Endodermal cell (in vitro differentiated cells): Measurements from ENCODE around the gene USP6NL. TPM values are rescaled to one million over a fixed set of nuclear protein-coding genes. Genes with fewer than 3 reads are reported as not detected.

Experiments
- DNase-seq: peaks from one replicate; pipeline ENCODE4 v3.0.0-alpha.2; 2017
- H3K27ac ChIP-seq: 2 replicates; pipeline ENCODE4 v1.5.1; 2013; ENCODE audit warnings: mild to moderate bottlenecking, low read depth, low read length, moderate library complexity
- H3K27me3 ChIP-seq: 2 replicates; pipeline ENCODE4 v1.6.1; 2013; ENCODE audit warnings: mild to moderate bottlenecking, low read length, moderate library complexity; ENCODE audit not compliant: insufficient read depth, control insufficient read depth, poor library complexity, severe bottlenecking
- H3K36me3 ChIP-seq: 2 replicates; pipeline ENCODE4 v1.7.0; 2013; ENCODE audit warnings: mild to moderate bottlenecking, low read length, moderate library complexity; ENCODE audit not compliant: control insufficient read depth, insufficient read depth
- H3K4me1 ChIP-seq: one replicate; pipeline ENCODE4 v1.7.0; 2013; ENCODE audit warnings: low read length; ENCODE audit not compliant: control insufficient read depth, insufficient read depth
- H3K4me3 ChIP-seq: 2 replicates; pipeline ENCODE4 v1.5.1; 2013; ENCODE audit warnings: mild to moderate bottlenecking, low read length, moderate library complexity
- H3K9ac ChIP-seq: 2 replicates; pipeline ENCODE4 v1.6.1; 2013; ENCODE audit warnings: mild to moderate bottlenecking, low read length, moderate library complexity; ENCODE audit not compliant: poor library complexity, severe bottlenecking; ENCODE audit errors: extremely low read depth
- H3K9me3 ChIP-seq: 2 replicates; pipeline ENCODE4 v1.6.1; 2013; ENCODE audit warnings: mild to moderate bottlenecking, low read length, moderate library complexity; ENCODE audit not compliant: control insufficient read depth
- H3K27ac Mint-ChIP-seq: 2 replicates; pipeline ENCODE4 v1.8.0; 2020; ENCODE audit warnings: mixed read lengths
- H3K27me3 Mint-ChIP-seq: 2 replicates; pipeline ENCODE4 v1.8.0; 2021; ENCODE audit warnings: mild to moderate bottlenecking, mixed read lengths; ENCODE audit not compliant: insufficient read depth
- H3K36me3 Mint-ChIP-seq: 2 replicates; pipeline ENCODE4 v1.8.0; 2020; ENCODE audit warnings: low read depth, mixed read lengths
- H3K4me1 Mint-ChIP-seq: 2 replicates; pipeline ENCODE4 v1.8.0; 2020; ENCODE audit warnings: mixed read lengths
- H3K4me3 Mint-ChIP-seq: 2 replicates; pipeline ENCODE4 v1.8.0; 2020; ENCODE audit warnings: mild to moderate bottlenecking, moderate library complexity, mixed read lengths
- H3K9me3 Mint-ChIP-seq: 2 replicates; pipeline ENCODE4 v1.8.0; 2020; ENCODE audit warnings: mild to moderate bottlenecking, mixed read lengths
- CTCF ChIP-seq: fragments of 200-600 bp; sonication (generic); conservative IDR thresholded peaks from 2 replicates; pipeline ENCODE4 v1.5.0; 2021; ENCODE audit warnings: antibody characterized with exemption, mild to moderate bottlenecking
- WGBS, 2 experiments: methylation state at CpG; one replicate each; pipeline versions ENCODE4 v1.1.5 to v1.1.7; 2013; ENCODE audit warnings: missing lambda C conversion rate in 2 of 2, mixed read lengths in 1 of 2; ENCODE audit not compliant: insufficient coverage in 1 of 2, insufficient read length in 1 of 2; 5-methylcytosine and 5-hydroxymethylcytosine counted together
- total RNA-seq, 2 donors: library from RNA; stranded (reverse); fragmentation: NEBNext Ultra II Directional in 1 of 2; extraction: Animal tissue kit (Norgen Biotek cat#: 25700) in 1 of 2; gene quantifications; 2 replicates in 1 of 2; 3 replicates in 1 of 2; pipeline ENCODE4 v1.2.1, GENCODE V29; 2021

USP6NL gene
- total RNA-seq, 2 donors from 2014 or later, result 20.6 to 22.9 TPM

GRCh38 chr10:11435581-11435981, 175.9 kb downstream of the USP6NL start:
- Histone ChIP-seq H3K27me3 (no peaks in the 10 kb centered on the region), H3K27ac (no peak overlapping the region), H3K4me3 (no peak overlapping the region), H3K9me3 (no peaks in the 10 kb centered on the region), H3K4me1 (no peaks in the 10 kb centered on the region), H3K36me3 (no peaks in the 10 kb centered on the region), H3K9ac (no peak overlapping the region)
- H3K9me3 Mint-ChIP-seq, result no peaks in the 10 kb centered on the region
- no peak for TF ChIP-seq CTCF
- no peak overlapping the region for H3K27ac Mint-ChIP-seq
- no peaks in the 10 kb centered on the region for H3K36me3 Mint-ChIP-seq
- DNase-seq, result peak; percentile 59
- 33 to 57% methylated on average over 3 to 9 of the region's 9 CpGs for WGBS, 2 experiments
- no peaks in the 10 kb centered on the region for H3K27me3 Mint-ChIP-seq
- no peak overlapping the region for H3K4me3 Mint-ChIP-seq
- peaks cover 10% of the 10 kb centered on the region for H3K4me1 Mint-ChIP-seq

GRCh38 chr10:11434324-11434723, 177.1 kb downstream of the USP6NL start:
- H3K36me3 ChIP-seq, result no peaks in the 10 kb centered on the region
- Mint-ChIP-seq H3K36me3 (no peaks in the 10 kb centered on the region), H3K4me1 (peaks cover 10% of the 10 kb centered on the region), H3K27me3 (no peaks in the 10 kb centered on the region), H3K4me3 (no peak overlapping the region), H3K9me3 (peaks cover 5% of the 10 kb centered on the region), H3K27ac (no peak overlapping the region)
- no peak overlapping the region for H3K9ac ChIP-seq
- TF ChIP-seq CTCF, result peak; percentile 81
- H3K9me3 ChIP-seq, result no peaks in the 10 kb centered on the region
- no peak overlapping the region for H3K4me3 ChIP-seq
- no peaks in the 10 kb centered on the region for H3K27me3 ChIP-seq
- no peak overlapping the region for H3K27ac ChIP-seq
- DNase-seq, result peak; percentile 65
- H3K4me1 ChIP-seq, result no peaks in the 10 kb centered on the region
- WGBS, 2 experiments, result 58 to 71% methylated on average over 2 of the region's 2 CpGs

- H3K27ac ChIP-seq, result no peak overlapping the region
- TF ChIP-seq CTCF, result no peak
- H3K9ac ChIP-seq, result no peak overlapping the region
- no peak overlapping the region for H3K4me3 ChIP-seq
- H3K4me1 ChIP-seq, result no peaks in the 10 kb centered on the region
- H3K36me3 ChIP-seq, result no peaks in the 10 kb centered on the region
- H3K9me3 Mint-ChIP-seq, result peaks cover 5% of the 10 kb centered on the region
- H3K27me3 ChIP-seq, result no peaks in the 10 kb centered on the region
- H3K4me3 Mint-ChIP-seq, result no peak overlapping the region
- 90 to 95% methylated on average over 4 to 11 of the region's 11 CpGs for WGBS, 2 experiments
- H3K36me3 Mint-ChIP-seq, result no peaks in the 10 kb centered on the region
- peak; percentile 45 for DNase-seq
- no peak overlapping the region for H3K27ac Mint-ChIP-seq
- no peaks in the 10 kb centered on the region for H3K9me3 ChIP-seq
- peaks cover 10% of the 10 kb centered on the region for H3K4me1 Mint-ChIP-seq
- H3K27me3 Mint-ChIP-seq, result no peaks in the 10 kb centered on the region
Observed at GRCh38 chr10:11433657-11434056, 177.8 kb downstream of the USP6NL start.
